SK-N-SH (cell line): ENCODE data around the gene KRTAP16-1. TPM values are rescaled to one million over a fixed set of nuclear protein-coding genes. Genes with fewer than 3 reads are reported as not detected.

ENCODE experiments used
- CTCF ChIA-PET: fragments of 300-600, 350-600 bp; formaldehyde crosslinking; extraction: SDS; loops from one replicate; lab custom pipeline; 2021; lab: Yijun Ruan, JAX
- POLR2A ChIA-PET: fragments of 350-600 bp; sonication (Branson Sonifier 250); formaldehyde crosslinking; extraction: SDS; loops from one replicate; lab custom pipeline; 2020; ENCODE audit warnings: antibody characterized with exemption, inconsistent platforms; lab: Yijun Ruan, JAX
- DNase-seq: peaks from one replicate; pipeline ENCODE4 v3.0.0; 2012
- H2AFZ ChIP-seq: fragments of 200-600 bp; sonication (generic); 2 replicates; pipeline ENCODE4 v1.8.1; 2016; ENCODE audit warnings: antibody characterized with exemption, mild to moderate bottlenecking, low read depth
- H3F3A ChIP-seq: fragments of 200-600 bp; sonication (generic); replicated peaks from 2 replicates; pipeline ENCODE3; 2016; ENCODE audit warnings: antibody characterized with exemption, mild to moderate bottlenecking; ENCODE audit not compliant: insufficient read depth
- H3K27ac ChIP-seq, 2 experiments: fragments of 200-500 bp in 1 of 2; fragments of 200-600 bp in 1 of 2; sonication (Bioruptor generic) in 1 of 2; sonication (generic), shearing (Covaris generic) in 1 of 2; 2 replicates each; pipeline versions ENCODE4 v1.5.1 to v1.6.1; 2014 to 2016; ENCODE audit warnings: low read depth in 2 of 2, inconsistent platforms in 1 of 2, low read length in 1 of 2, mild to moderate bottlenecking in 1 of 2, mixed read lengths in 1 of 2
- H3K27me3 ChIP-seq: fragments of 200-600 bp; sonication (generic), shearing (Covaris generic); 2 replicates; pipeline ENCODE4 v1.6.1; 2016; ENCODE audit warnings: mixed run types; ENCODE audit not compliant: insufficient read depth
- H3K36me3 ChIP-seq, 2 experiments: fragments of 200-500 bp in 1 of 2; fragments of 200-600 bp in 1 of 2; sonication (Bioruptor generic) in 1 of 2; sonication (generic) in 1 of 2; replicated peaks in 1 of 2; 2 replicates each; pipeline versions ENCODE3 to v1.5.1; 2014 to 2016; ENCODE audit warnings: low read length in 1 of 2, mild to moderate bottlenecking in 1 of 2; ENCODE audit not compliant: insufficient read depth in 2 of 2, control insufficient read depth in 1 of 2
- H3K4me1 ChIP-seq, 2 experiments: fragments of 200-500 bp in 1 of 2; fragments of 200-600 bp in 1 of 2; sonication (Bioruptor generic) in 1 of 2; sonication (generic), shearing (Covaris generic) in 1 of 2; 2 replicates each; pipeline versions ENCODE4 v1.5.1 to v1.6.1; 2014 to 2016; ENCODE audit warnings: low read depth in 1 of 2, low read length in 1 of 2, mixed run types in 1 of 2; ENCODE audit not compliant: insufficient read depth in 2 of 2, control insufficient read depth in 1 of 2
- H3K4me2 ChIP-seq: fragments of 200-600 bp; sonication (generic), shearing (Covaris generic); 2 replicates; pipeline ENCODE4 v1.6.1; 2017; ENCODE audit warnings: mixed run types
- H3K4me3 ChIP-seq, 2 experiments: fragments of 200-500 bp in 1 of 2; fragments of 200-600 bp in 1 of 2; sonication (Bioruptor generic) in 1 of 2; sonication (generic), shearing (Covaris generic) in 1 of 2; 2 replicates each; pipeline versions ENCODE4 v1.5.1 to v1.8.1; 2014 to 2016; ENCODE audit warnings: low read depth in 2 of 2, inconsistent platforms in 1 of 2, low read length in 1 of 2, mild to moderate bottlenecking in 1 of 2, mixed read lengths in 1 of 2, moderate library complexity in 1 of 2
- H3K79me2 ChIP-seq: fragments of 200-600 bp; sonication (generic); 2 replicates; pipeline ENCODE4 v1.8.1; 2017; ENCODE audit warnings: mild to moderate bottlenecking; ENCODE audit not compliant: insufficient read depth
- H3K9ac ChIP-seq: fragments of 200-600 bp; sonication (generic); 2 replicates; pipeline ENCODE4 v1.6.1; 2017; ENCODE audit warnings: mixed run types
- H3K9me2 ChIP-seq: fragments of 200-600 bp; sonication (generic); 2 replicates; pipeline ENCODE4 v1.6.1; 2017; ENCODE audit warnings: mixed run types
- H3K9me3 ChIP-seq: fragments of 200-600 bp; sonication (generic); 2 replicates; pipeline ENCODE4 v1.6.1; 2017; ENCODE audit warnings: mixed run types, mild to moderate bottlenecking, moderate library complexity
- H4K20me1 ChIP-seq: fragments of 200-600 bp; sonication (generic); 2 replicates; pipeline ENCODE4 v1.6.1; 2017; ENCODE audit warnings: mild to moderate bottlenecking, mixed run types; ENCODE audit not compliant: insufficient read depth
- CHD2 ChIP-seq: fragments of 150-350 bp; IDR thresholded peaks from 2 replicates; pipeline ENCODE4 v1.6.1; 2018; ENCODE audit warnings: low read length; ENCODE audit not compliant: partially characterized antibody
- CTCF ChIP-seq: fragments of 200-600 bp; sonication (generic); IDR thresholded peaks from 2 replicates; pipeline ENCODE4 v1.6.1; 2017; ENCODE audit warnings: antibody characterized with exemption, mild to moderate bottlenecking, moderate library complexity
- ELF1 ChIP-seq: IDR thresholded peaks from 2 replicates; pipeline ENCODE4 v1.4.0; 2012
- FOXM1 ChIP-seq: IDR thresholded peaks from 2 replicates; pipeline ENCODE4 v1.4.0; 2012; ENCODE audit warnings: low read depth, mild to moderate bottlenecking
- JUND ChIP-seq: IDR thresholded peaks from 2 replicates; pipeline ENCODE4 v1.4.0; 2012
- MEF2A ChIP-seq: IDR thresholded peaks from 2 replicates; pipeline ENCODE4 v1.4.0; 2012; ENCODE audit warnings: low read depth, borderline replicate concordance
- POLR2AphosphoS5 ChIP-seq: IDR thresholded peaks from 2 replicates; pipeline ENCODE4 v1.6.1; 2012; ENCODE audit warnings: low read depth, low read length
- RFX5 ChIP-seq: IDR thresholded peaks from 2 replicates; pipeline ENCODE4 v1.6.1; 2012; ENCODE audit warnings: mild to moderate bottlenecking, improper control_type of control experiment, low read length
- RXRA ChIP-seq: IDR thresholded peaks from 2 replicates; pipeline ENCODE4 v1.4.0; 2012; ENCODE audit warnings: low read depth, mild to moderate bottlenecking, borderline replicate concordance
- SIN3A ChIP-seq: IDR thresholded peaks from 2 replicates; pipeline ENCODE4 v1.6.1; 2012; ENCODE audit warnings: low read depth, mild to moderate bottlenecking, low read length, moderate library complexity, borderline replicate concordance
- TAF1 ChIP-seq: IDR thresholded peaks from 2 replicates; pipeline ENCODE4 v1.6.1; 2012; ENCODE audit warnings: low read depth, mild to moderate bottlenecking, low read length, moderate library complexity, borderline replicate concordance
- TEAD4 ChIP-seq: IDR thresholded peaks from 2 replicates; pipeline ENCODE4 v1.4.0; 2012; ENCODE audit warnings: mild to moderate bottlenecking, borderline replicate concordance; ENCODE audit not compliant: insufficient read depth
- YY1 ChIP-seq: IDR thresholded peaks from 2 replicates; pipeline ENCODE4 v1.4.0; 2012; ENCODE audit warnings: low read depth, mild to moderate bottlenecking
- WGBS: methylation state at CpG from one replicate; pipeline ENCODE4 v1.1.6; 2017; ENCODE audit warnings: low lambda C conversion rate; 5-methylcytosine and 5-hydroxymethylcytosine counted together
- polyA plus RNA-seq, 3 experiments: library from polyadenylated mRNA; depleted of rRNA; stranded (reverse); fragments of >200 nt; gene quantifications; 2 replicates each; pipeline ENCODE4 v1.2.3, GENCODE V29; 2012
- TF ChIP-seq, protein P1 (sequence below): IDR thresholded peaks from 2 replicates; pipeline ENCODE4 v1.6.1; 2012; ENCODE audit warnings: mild to moderate bottlenecking, low read depth, low read length, moderate library complexity
- TF ChIP-seq, protein P2 (sequence below): fragments of 150-350 bp; IDR thresholded peaks from 2 replicates; pipeline ENCODE4 v1.6.1; 2016; ENCODE audit warnings: mild to moderate bottlenecking, low read depth, low read length

The KRTAP16-1 gene
- polyA plus RNA-seq, 1 of the 3 experiments (the other 2 are of a cell fraction) = not detected

DNA sequence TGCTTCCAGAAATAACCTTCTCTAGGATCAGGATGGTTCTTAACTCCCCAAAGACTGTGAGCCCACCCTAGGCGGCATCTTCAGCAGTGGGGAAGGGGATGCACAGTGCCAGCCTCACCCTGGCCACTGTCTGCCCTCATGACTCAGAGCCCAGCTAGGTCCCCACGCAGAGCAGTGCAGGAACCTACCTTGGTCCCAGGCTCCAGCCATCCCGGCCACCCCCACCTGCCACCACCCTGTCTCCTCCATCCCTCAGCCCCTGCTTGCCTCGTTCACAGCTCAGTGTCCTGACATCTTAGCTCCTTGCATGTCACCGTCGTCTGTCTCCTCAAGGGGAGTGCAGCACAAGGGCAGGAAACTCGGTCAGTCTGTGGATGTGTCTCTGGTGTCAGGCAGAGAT, 22.5 kb upstream of the KRTAP16-1 start:
- no peak for TF ChIP-seq TAF1
- no peak for TF ChIP-seq TEAD4
- TF ChIP-seq, protein P1, sequence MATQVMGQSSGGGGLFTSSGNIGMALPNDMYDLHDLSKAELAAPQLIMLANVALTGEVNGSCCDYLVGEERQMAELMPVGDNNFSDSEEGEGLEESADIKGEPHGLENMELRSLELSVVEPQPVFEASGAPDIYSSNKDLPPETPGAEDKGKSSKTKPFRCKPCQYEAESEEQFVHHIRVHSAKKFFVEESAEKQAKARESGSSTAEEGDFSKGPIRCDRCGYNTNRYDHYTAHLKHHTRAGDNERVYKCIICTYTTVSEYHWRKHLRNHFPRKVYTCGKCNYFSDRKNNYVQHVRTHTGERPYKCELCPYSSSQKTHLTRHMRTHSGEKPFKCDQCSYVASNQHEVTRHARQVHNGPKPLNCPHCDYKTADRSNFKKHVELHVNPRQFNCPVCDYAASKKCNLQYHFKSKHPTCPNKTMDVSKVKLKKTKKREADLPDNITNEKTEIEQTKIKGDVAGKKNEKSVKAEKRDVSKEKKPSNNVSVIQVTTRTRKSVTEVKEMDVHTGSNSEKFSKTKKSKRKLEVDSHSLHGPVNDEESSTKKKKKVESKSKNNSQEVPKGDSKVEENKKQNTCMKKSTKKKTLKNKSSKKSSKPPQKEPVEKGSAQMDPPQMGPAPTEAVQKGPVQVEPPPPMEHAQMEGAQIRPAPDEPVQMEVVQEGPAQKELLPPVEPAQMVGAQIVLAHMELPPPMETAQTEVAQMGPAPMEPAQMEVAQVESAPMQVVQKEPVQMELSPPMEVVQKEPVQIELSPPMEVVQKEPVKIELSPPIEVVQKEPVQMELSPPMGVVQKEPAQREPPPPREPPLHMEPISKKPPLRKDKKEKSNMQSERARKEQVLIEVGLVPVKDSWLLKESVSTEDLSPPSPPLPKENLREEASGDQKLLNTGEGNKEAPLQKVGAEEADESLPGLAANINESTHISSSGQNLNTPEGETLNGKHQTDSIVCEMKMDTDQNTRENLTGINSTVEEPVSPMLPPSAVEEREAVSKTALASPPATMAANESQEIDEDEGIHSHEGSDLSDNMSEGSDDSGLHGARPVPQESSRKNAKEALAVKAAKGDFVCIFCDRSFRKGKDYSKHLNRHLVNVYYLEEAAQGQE = no peak
- TF ChIP-seq ELF1 = no peak
- no peak for TF ChIP-seq MEF2A
- no peak for TF ChIP-seq CHD2
- TF ChIP-seq RXRA = no peak
- TF ChIP-seq FOXM1 = no peak
- no peak for TF ChIP-seq YY1
- TF ChIP-seq, protein P2, sequence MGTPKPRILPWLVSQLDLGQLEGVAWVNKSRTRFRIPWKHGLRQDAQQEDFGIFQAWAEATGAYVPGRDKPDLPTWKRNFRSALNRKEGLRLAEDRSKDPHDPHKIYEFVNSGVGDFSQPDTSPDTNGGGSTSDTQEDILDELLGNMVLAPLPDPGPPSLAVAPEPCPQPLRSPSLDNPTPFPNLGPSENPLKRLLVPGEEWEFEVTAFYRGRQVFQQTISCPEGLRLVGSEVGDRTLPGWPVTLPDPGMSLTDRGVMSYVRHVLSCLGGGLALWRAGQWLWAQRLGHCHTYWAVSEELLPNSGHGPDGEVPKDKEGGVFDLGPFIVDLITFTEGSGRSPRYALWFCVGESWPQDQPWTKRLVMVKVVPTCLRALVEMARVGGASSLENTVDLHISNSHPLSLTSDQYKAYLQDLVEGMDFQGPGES = no peak
- TF ChIP-seq JUND = no peak
- no peak for TF ChIP-seq SIN3A
- TF ChIP-seq RFX5 = no peak
- TF ChIP-seq POLR2AphosphoS5 = no peak
- TF ChIP-seq CTCF = no peak
- ChIA-PET POLR2A (no interaction called here), CTCF (interaction anchor here (0.6 to 1.8 kb wide), 4 partner anchors 9 to 317 kb away, joined by 3 to 16 read pairs (median 4); no protein-coding TSS in a partner anchor)
- Histone ChIP-seq H3K4me3 (no peak overlapping the region), H3K36me3 (no peaks in the 10 kb centered on the region), H3K9me2 (no peaks in the 10 kb centered on the region), H4K20me1 (no peaks in the 10 kb centered on the region), H3K27me3 (no peaks in the 10 kb centered on the region), H3K9me3 (no peaks in the 10 kb centered on the region), H3K4me1 (no peaks in the 10 kb centered on the region), H3K27ac (no peak overlapping the region), H3K9ac (no peak overlapping the region), H2AFZ (no peak overlapping the region), H3K4me2 (no peak overlapping the region), H3K79me2 (no peaks in the 10 kb centered on the region), H3F3A (no peaks in the 10 kb centered on the region)
- WGBS = 31% methylated on average over 6 of the region's 7 CpGs
- no peak for DNase-seq
